Natural killer cell treated with Interleukin-12 subunit alpha and Interleukin-12 subunit beta and Interleukin-15 and Interleukin-18, amount 100 ng/mL, for 72 hours (primary cell): Measurements from ENCODE around the gene ADAD1. TPM values are rescaled to one million over a fixed set of nuclear protein-coding genes. Genes with fewer than 3 reads are reported as not detected.
"Not testable (repeated sequence)": the region's sequence is repeated elsewhere in the genome, so short reads cannot be mapped to it uniquely, and the experiment has no call there.

Experiments used
- ATAC-seq, 2 donors: fragments of 150-1000 bp; cut with Tn5 transposase in 1 of 2; sonication (Bioruptor Pico), chemical (Tn5 transposase) in 1 of 2; 2 replicates each; pipeline ENCODE4 v1.10.0; 2021
- DNase-seq: peaks from one replicate; pipeline ENCODE4 v3.0.0; 2022; ENCODE audit warnings: low spot score
- H3K27ac Mint-ChIP-seq, 2 donors: 1 replicate in 1 of 2; 2 replicates in 1 of 2; pipeline ENCODE4 v1.8.0; 2022; ENCODE audit warnings: mixed read lengths in 2 of 2, mild to moderate bottlenecking in 1 of 2, moderate library complexity in 1 of 2
- H3K27me3 Mint-ChIP-seq, 2 donors: 1 replicate in 1 of 2; 2 replicates in 1 of 2; pipeline ENCODE4 v1.8.0; 2022; ENCODE audit warnings: mixed read lengths in 2 of 2
- H3K36me3 Mint-ChIP-seq: one replicate; pipeline ENCODE4 v1.8.0; 2022; ENCODE audit warnings: mixed read lengths
- H3K4me1 Mint-ChIP-seq, 2 donors: 1 replicate in 1 of 2; 2 replicates in 1 of 2; pipeline ENCODE4 v1.8.0; 2022; ENCODE audit warnings: low read depth in 2 of 2, mixed read lengths in 2 of 2, mild to moderate bottlenecking in 1 of 2
- H3K4me3 Mint-ChIP-seq: one replicate; pipeline ENCODE4 v1.8.0; 2022; ENCODE audit warnings: mixed read lengths
- H3K9me3 Mint-ChIP-seq: 2 replicates; pipeline ENCODE4 v1.8.0; 2022; ENCODE audit warnings: mixed read lengths
- total RNA-seq, 2 donors: library from RNA; stranded (reverse); gene quantifications; one replicate each; pipeline ENCODE4 v1.2.3, GENCODE V29; 2022

Gene ADAD1
- not detected for total RNA-seq

DNA sequence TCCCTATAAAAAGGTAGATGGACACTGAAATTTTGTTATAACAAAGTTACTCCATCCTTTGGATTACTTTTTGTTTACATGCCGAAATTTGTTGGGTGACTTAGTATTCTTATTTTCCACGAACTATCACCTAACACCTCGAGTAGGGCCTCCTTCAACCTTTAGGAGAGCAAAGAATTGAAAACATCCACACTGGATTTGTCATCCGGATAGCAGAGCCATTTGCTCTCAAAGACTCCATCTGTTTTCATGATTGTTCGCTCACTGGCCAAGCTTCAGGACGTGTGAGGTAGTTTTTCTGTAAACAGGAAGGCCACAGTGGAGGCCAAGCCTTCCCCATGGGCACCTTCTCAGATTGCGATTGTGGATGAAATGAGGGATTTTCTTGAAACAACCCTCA, at the start of gene ADAD1:
TSS of gene ADAD1 (plus strand) at position 301 of the 400 bp plus-strand sequence. CDS start 1,059 bp downstream, outside the sequence.
- Mint-ChIP-seq H3K4me3 (no peak within 1 kb of the TSS), H3K27me3 (peaks cover 2 to 9% of the 10 kb centered on the region in 2 donors), H3K27ac (no peak within 1 kb of the TSS), H3K4me1 (no peaks in the 10 kb centered on the region), H3K9me3 (no peaks in the 10 kb centered on the region), H3K36me3 (no peaks in the 10 kb centered on the region)
- DNase-seq = no peak
- no peak for ATAC-seq

DNA sequence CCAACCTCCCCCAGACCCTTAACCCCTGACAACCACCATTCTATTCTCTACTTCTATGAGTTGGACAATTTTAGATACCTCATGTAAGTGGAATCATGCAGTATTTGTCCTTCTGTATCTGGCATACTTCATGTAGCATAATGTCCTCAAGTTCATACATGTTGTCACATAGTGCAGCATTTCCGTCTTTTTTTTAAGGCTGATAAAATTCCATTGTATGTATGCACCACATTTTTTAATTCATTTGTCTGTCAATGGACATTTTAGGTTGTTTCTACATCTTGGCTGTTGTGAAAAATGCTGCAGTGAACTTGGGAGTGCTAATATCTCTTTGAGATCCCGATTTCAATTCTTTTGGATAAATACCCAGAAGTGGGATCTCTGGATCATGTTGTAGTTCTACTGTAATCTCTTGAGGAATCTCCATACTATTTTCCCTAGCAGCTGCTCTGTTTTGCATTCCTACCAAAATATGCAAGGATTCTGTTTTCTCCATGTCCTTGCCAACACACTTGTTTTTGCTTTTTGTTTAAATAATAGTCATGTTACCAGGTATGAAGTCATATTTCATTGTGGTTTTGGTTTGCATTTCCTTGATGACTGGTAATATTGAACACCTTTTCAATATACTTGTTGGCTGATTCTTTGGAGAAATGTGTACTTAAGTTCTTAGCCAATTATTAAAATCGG, 48.8 kb upstream of the ADAD1 start:
- peaks cover 0 to 5% of the 10 kb centered on the region in 2 donors for H3K4me1 Mint-ChIP-seq
- ATAC-seq (no peak), DNase-seq (no peak)
- H3K9me3 Mint-ChIP-seq = no peaks in the 10 kb centered on the region
- no peak overlapping the region for H3K4me3 Mint-ChIP-seq
- H3K36me3 Mint-ChIP-seq = peaks cover 8% of the 10 kb centered on the region
- no peak overlapping the region for H3K27ac Mint-ChIP-seq
- no peaks in the 10 kb centered on the region for H3K27me3 Mint-ChIP-seq

DNA sequence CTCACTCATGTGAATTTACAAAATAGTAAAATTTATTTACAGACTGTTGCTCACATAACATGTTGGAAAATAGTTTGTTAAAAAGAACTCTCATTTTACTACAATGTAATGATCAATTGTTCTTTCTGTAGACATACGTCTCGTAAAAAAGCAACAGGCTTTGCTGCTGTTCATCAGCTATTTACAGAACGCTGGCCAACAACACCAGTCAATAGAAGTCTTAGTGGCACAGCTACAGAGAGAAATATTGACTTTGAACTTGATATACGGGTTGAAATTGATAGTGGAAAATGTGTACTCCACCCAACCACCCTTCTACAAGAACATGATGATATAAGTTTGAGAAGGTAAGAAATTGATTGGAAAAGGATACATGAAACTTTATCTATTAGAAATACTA, 47.6 kb upstream of the ADAD1 start:
- H3K27me3 Mint-ChIP-seq = no peaks in the 10 kb centered on the region
- H3K36me3 Mint-ChIP-seq = peaks cover 12% of the 10 kb centered on the region
- H3K9me3 Mint-ChIP-seq = no peaks in the 10 kb centered on the region
- H3K27ac Mint-ChIP-seq = no peak overlapping the region
- ATAC-seq (no peak), DNase-seq (no peak)
- H3K4me3 Mint-ChIP-seq = no peak overlapping the region
- peaks cover 0 to 5% of the 10 kb centered on the region in 2 donors for H3K4me1 Mint-ChIP-seq

DNA sequence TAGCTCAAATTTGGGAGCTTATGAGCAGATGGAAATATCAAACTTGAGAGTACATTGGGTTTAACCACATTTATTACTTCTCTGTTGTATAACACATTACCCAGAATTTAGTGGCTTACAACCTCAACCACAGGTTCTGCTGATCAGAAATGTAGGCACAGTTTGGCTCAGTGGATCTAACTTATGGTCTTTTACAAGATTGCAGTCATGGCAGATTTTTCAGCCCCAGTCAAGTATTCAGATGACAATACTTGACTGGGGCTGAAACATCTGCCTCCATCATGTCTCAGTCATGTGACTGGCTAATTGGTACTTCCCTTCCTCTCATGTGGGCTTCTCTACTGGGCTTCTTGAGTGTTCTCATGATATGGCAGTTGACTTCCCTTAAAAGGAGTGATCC, 44.0 kb upstream of the ADAD1 start:
- Mint-ChIP-seq H3K4me3 (no peak overlapping the region), H3K36me3 (peaks cover 13% of the 10 kb centered on the region), H3K27ac (no peak overlapping the region), H3K27me3 (no peaks in the 10 kb centered on the region), H3K9me3 (no peaks in the 10 kb centered on the region), H3K4me1 (peaks cover 0 to 5% of the 10 kb centered on the region in 2 donors)
- no peak for ATAC-seq
- DNase-seq = no peak

DNA sequence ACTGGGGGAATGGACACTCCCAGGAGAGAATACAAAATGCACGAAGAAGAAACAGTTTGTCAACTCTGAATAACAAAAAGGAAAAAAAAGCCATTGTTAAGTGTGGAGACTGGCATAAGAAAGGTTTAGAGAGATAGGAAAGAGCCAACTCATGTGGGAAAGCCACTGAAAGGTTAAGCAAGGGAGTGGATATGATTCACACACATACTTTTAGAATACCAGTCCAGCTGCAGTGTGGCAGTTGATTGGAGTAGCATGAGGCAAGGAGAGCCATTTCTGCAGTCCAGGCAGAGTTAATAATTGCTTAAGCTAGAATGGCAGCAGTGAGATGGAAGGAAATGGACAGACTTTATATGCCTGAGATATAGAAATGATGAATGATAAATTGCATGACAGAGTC, 36.9 kb upstream of the ADAD1 start:
- no peaks in the 10 kb centered on the region for H3K27me3 Mint-ChIP-seq
- no peaks in the 10 kb centered on the region for H3K9me3 Mint-ChIP-seq
- H3K27ac Mint-ChIP-seq = no peak overlapping the region
- no peak overlapping the region for H3K4me3 Mint-ChIP-seq
- H3K4me1 Mint-ChIP-seq = no peaks in the 10 kb centered on the region
- ATAC-seq (no peak), DNase-seq (no peak)
- H3K36me3 Mint-ChIP-seq = peaks cover 6% of the 10 kb centered on the region

DNA sequence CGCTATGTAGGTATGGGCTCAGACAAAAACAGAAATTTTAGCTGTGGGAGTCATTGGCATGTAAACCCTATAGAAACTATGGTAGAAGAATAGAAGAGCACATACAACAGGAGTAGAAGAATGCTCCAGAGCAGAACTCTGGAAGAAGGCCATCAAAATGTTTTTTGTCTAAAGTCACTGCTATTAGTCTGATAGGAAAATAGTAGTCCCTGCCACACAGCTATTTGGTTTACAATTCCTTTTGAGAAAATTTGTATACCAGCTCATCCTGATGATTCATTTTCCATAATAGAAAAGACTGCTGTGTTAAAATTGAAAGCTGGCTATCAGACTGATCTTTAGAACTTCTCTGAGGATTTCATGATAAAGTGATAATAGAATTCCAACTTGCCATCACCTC, 32.8 kb upstream of the ADAD1 start:
- peaks cover 21% of the 10 kb centered on the region for H3K36me3 Mint-ChIP-seq

DNA sequence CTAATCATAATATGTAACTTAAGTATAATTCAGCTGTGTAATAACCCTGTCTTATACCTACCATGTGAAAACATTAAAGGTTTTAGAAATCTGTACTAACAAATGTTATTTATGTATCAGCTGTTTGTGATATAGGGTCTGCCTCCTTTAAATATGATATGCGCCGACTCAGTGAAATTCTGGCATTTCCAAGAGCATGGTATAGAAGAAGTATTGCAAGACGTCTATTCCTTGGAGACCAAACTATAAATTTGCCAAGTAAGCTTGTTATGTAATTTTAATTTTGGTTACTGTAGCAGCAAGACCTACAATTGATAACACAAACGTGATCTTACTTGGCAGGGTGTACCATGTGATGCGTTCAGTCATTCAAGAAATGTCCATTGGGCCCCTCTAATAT, 32.3 kb upstream of the ADAD1 start:
- Mint-ChIP-seq H3K36me3 (peaks cover 22% of the 10 kb centered on the region), H3K27me3 (no peaks in the 10 kb centered on the region), H3K4me1 (no peaks in the 10 kb centered on the region), H3K27ac (no peak overlapping the region), H3K4me3 (no peak overlapping the region), H3K9me3 (no peaks in the 10 kb centered on the region)
- ATAC-seq (no peak), DNase-seq (no peak)

More for the DNA sequence above, 32.8 kb upstream of the ADAD1 start:
- H3K27me3 Mint-ChIP-seq = no peaks in the 10 kb centered on the region
- no peak overlapping the region for H3K27ac Mint-ChIP-seq
- no peaks in the 10 kb centered on the region for H3K9me3 Mint-ChIP-seq
- ATAC-seq (no peak), DNase-seq (no peak)
- no peak overlapping the region for H3K4me3 Mint-ChIP-seq
- H3K4me1 Mint-ChIP-seq = no peaks in the 10 kb centered on the region

DNA sequence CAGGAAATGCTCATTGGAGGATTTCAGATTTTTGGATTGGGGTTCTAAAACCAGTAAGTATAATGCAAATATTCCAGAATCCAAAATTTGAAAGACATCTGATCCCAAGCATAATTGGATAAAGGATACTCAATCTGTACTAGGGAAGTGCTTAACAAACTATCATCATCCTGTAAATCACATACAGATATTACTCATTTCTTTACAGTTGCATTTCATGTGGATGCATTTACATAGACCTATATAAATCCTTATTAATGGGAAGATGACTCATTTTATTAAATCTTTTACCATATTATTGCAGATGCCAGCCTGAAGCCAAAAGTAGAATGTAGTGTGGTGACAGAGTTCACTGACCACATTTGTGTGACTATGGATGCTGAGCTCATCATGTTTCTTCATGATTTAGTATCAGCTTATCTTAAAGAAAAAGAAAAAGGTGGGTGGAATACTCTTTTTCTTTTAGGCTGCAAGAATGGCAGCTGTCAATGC, 22.4 kb upstream of the ADAD1 start:
- Mint-ChIP-seq H3K36me3 (peaks cover 6% of the 10 kb centered on the region), H3K27ac (no peak overlapping the region), H3K9me3 (no peaks in the 10 kb centered on the region), H3K27me3 (no peaks in the 10 kb centered on the region), H3K4me3 (no peak overlapping the region), H3K4me1 (no peaks in the 10 kb centered on the region)
- no peak for DNase-seq
- no peak for ATAC-seq

DNA sequence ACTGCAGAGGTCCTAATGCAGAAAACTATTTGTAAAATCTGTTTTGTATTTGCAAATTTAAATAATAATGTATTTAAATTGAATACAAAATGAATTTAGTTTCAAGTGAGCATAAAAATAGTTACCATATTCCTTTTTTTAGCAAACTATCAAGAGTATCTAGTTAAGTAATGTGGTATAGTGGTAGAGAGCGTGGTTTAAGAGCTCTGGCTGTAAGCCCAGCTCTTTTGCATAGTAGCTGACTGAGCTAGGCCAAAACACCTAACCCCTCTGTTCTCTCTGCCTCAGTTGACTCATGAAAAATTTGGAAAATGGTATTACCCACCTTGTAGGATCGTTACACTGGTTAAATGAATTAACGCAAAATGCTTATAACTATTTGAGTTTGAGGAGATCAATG, 18.1 kb upstream of the ADAD1 start:
- no peak overlapping the region for H3K4me3 Mint-ChIP-seq
- H3K4me1 Mint-ChIP-seq = no peaks in the 10 kb centered on the region
- DNase-seq = no peak
- H3K27ac Mint-ChIP-seq = no peak overlapping the region
- peaks cover 8% of the 10 kb centered on the region for H3K36me3 Mint-ChIP-seq
- H3K27me3 Mint-ChIP-seq = no peaks in the 10 kb centered on the region
- no peaks in the 10 kb centered on the region for H3K9me3 Mint-ChIP-seq
- ATAC-seq = no peak

DNA sequence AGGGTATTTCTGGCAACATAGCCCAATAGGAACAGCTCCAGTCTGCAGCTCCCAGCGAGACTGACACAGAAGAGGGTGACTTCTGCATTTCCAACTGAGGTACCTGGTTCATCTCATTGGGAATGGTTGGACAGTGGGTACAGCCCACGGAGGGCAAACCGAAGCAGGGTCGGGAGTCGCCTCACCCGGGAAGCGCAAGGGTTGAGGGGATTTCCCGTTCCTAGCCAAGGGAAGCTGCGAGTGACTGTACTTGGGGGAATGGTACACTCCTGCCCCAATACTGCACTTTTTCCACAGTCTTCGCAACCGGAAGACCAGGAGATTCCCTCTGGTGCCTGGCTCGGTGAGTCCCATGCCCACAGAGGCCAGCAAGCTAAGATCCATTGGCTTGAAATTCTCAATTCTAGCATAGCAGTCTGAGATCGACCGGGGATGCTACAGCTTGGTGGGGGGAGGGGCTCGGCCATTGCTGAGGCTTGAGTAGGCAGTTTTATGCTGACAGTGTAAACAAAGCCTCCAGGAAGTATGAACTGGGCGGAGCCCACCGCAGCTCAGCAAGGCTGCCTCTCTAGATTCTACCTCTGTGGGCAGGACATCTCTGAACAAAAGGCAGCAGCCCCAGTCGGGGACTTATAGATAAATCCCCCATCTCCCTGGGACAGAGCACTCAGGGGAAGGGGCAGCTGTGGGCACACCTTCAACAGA, 14.0 kb upstream of the ADAD1 start:
- H3K27me3 Mint-ChIP-seq = no peaks in the 10 kb centered on the region
- ATAC-seq = no peak
- no peak for DNase-seq
- H3K4me1 Mint-ChIP-seq = no peaks in the 10 kb centered on the region
- H3K36me3 Mint-ChIP-seq = peaks cover 25% of the 10 kb centered on the region
- no peak overlapping the region for H3K27ac Mint-ChIP-seq
- no peak overlapping the region for H3K4me3 Mint-ChIP-seq
- H3K9me3 Mint-ChIP-seq = peaks cover 19% of the 10 kb centered on the region

DNA sequence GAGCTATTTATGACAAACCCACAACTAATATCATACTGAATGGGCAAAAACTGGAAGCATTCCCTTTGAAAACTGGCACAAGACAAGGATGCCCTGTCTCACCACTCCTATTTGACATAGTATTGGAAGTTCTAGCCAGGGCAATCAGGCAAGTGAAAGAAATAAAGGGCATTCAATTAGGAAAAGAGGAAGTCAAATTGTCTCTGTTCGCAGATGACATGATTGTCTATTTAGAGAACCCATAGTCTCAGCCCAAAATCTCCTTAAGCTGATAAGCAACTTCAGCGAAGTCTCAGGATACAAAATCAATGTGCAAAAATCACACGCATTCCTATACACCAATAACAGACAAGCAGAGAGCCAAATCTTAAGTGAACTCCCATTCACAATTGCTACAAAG, 10.0 kb upstream of the ADAD1 start:
- not testable (repeated sequence) for H3K4me3 Mint-ChIP-seq, ATAC-seq, DNase-seq, H3K4me1 Mint-ChIP-seq, H3K27me3 Mint-ChIP-seq, H3K27ac Mint-ChIP-seq
- Mint-ChIP-seq H3K36me3 (peaks cover 20% of the 10 kb centered on the region), H3K9me3 (peaks cover 19% of the 10 kb centered on the region)

DNA sequence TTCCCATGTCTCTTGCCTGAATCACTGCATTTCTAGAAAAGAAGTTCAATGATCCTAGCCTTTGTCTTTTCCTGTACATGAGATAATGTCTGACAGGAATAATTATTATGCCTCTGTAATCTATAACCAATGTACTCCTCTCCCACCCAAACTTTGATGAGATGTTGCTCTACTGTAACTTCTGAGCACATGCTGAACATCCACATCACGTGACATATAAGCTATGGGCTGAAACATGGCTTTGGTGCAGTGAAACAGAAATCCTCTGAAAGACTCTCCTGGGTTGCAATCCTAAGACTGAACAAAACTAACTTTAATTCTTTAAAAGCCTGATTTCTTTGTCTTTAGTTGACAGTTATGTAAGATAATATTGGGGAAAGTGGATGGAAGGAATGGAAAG, 1.5 kb upstream of the ADAD1 start:
- ATAC-seq (no peak), DNase-seq (no peak)
- Mint-ChIP-seq H3K36me3 (no peaks in the 10 kb centered on the region), H3K4me1 (no peaks in the 10 kb centered on the region), H3K9me3 (no peaks in the 10 kb centered on the region), H3K27ac (no peak overlapping the region), H3K4me3 (no peak overlapping the region), H3K27me3 (peaks cover 5 to 9% of the 10 kb centered on the region in 2 donors)

DNA sequence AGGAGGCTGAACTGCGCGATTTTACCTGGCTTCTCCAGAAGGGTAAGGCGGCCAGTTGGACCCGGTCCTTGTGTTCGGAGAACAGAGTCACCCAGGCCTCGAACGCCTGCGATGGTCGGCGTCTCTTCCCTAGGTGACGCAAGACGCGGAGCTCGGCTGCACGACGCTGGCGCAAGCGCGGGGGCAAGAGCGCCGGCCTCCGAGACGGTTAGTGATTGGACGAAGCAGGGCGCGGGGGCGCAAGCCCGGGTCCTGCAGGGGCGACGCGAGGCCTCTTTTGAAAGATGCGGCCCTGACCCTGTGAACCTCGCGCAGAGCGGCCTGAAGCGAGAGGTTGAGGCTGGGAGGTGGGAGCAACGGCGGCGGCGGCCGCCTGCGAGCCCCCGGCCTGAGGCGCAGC, 428 bp downstream of the ADAD1 start:
- H3K4me3 Mint-ChIP-seq = no peak overlapping the region

DNA sequence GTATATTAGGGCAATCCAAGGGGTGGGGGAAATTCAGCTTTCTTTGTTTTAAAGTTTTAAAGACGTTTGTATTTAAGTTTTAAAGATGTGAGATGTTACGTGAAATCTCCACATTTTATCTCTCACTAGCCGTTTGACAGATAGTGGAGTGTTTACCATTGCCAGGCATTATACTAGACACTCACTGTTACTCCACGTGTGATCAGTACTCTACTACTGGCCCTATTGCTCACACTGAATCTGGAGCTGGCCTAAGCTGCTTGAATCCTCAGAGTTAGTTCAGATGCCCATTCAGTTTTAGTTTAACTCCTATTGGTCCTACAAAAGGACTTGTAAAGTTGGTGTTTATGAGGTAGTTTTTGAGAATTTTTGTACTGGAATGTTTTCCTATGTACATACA, 4.5 kb downstream of the ADAD1 start:
- peaks cover under 1% of the 10 kb centered on the region for H3K9me3 Mint-ChIP-seq

More for the DNA sequence above, 428 bp downstream of the ADAD1 start:
- peaks cover 2 to 9% of the 10 kb centered on the region in 2 donors for H3K27me3 Mint-ChIP-seq
- DNase-seq (no peak), ATAC-seq (no peak)
- H3K36me3 Mint-ChIP-seq = no peaks in the 10 kb centered on the region
- no peaks in the 10 kb centered on the region for H3K9me3 Mint-ChIP-seq
- no peaks in the 10 kb centered on the region for H3K4me1 Mint-ChIP-seq
- no peak overlapping the region for H3K27ac Mint-ChIP-seq

More for the DNA sequence above, 4.5 kb downstream of the ADAD1 start:
- no peak overlapping the region for H3K4me3 Mint-ChIP-seq
- H3K27ac Mint-ChIP-seq = no peak overlapping the region
- DNase-seq (no peak), ATAC-seq (no peak)
- H3K36me3 Mint-ChIP-seq = peaks cover 3% of the 10 kb centered on the region
- no peaks in the 10 kb centered on the region for H3K4me1 Mint-ChIP-seq
- no peaks in the 10 kb centered on the region for H3K27me3 Mint-ChIP-seq
